GM12872 (cell line): ENCODE results near the gene DCAF5.

Experiments used
- CTCF ChIP-seq: IDR thresholded peaks from 3 replicates; pipeline ENCODE4 v1.5.1; 2011; ENCODE audit warnings: low read depth, mild to moderate bottlenecking, low read length, moderate library complexity; ENCODE audit not compliant: insufficient read depth

The DCAF5 gene

GRCh38 chr14:69043596-69044260, 109.2 kb downstream of the DCAF5 start:
- TF ChIP-seq CTCF, result no peak

GRCh38 chr14:69042787-69043444, 110.0 kb downstream of the DCAF5 start:
- no peak for TF ChIP-seq CTCF

- TF ChIP-seq CTCF, result no peak
These were observed 110.6 kb downstream of the DCAF5 start for GRCh38 chr14:69042299-69042698.

GRCh38 chr14:69041783-69042182, 111.1 kb downstream of the DCAF5 start:
- no peak for TF ChIP-seq CTCF

GRCh38 chr14:69040353-69040752, 112.6 kb downstream of the DCAF5 start:
- no peak for TF ChIP-seq CTCF

GRCh38 chr14:69039288-69039628, 113.7 kb downstream of the DCAF5 start:
- no peak for TF ChIP-seq CTCF

GRCh38 chr14:69038455-69039287, 114.2 kb downstream of the DCAF5 start:
- TF ChIP-seq CTCF, result no peak
